K562 (cell line): ENCODE results near the gene DMAC2L. TPM values are rescaled to one million over a fixed set of nuclear protein-coding genes. Genes with fewer than 3 reads are reported as not detected.

Experiments
- BDP1 ChIP-seq: IDR thresholded peaks from 3 replicates; pipeline ENCODE4 v1.6.1; 2011; ENCODE audit not compliant: insufficient read length, insufficient read depth
- CCAR2 ChIP-seq: fragments of 200-400 bp; formaldehyde crosslinking; IDR thresholded peaks from 2 replicates; pipeline ENCODE4 v1.6.1; 2017; ENCODE audit warnings: mild to moderate bottlenecking, low read depth, low read length
- FOXM1 ChIP-seq, 2 experiments: fragments of 450-650 bp in 1 of 2; sonication (generic) in 1 of 2; formaldehyde crosslinking in 1 of 2; IDR thresholded peaks; 2 replicates each; pipeline versions ENCODE4 v1.6.1 to v1.9.0; 2017 to 2022; ENCODE audit warnings: low read depth in 2 of 2, mild to moderate bottlenecking in 2 of 2, missing genetic modification reagents in 1 of 2, moderate library complexity in 1 of 2
- IFI16 ChIP-seq: fragments of 250-450 bp; sonication (Bioruptor Pico); IDR thresholded peaks from 2 replicates; pipeline ENCODE4 v2.1.2; 2022; ENCODE audit warnings: mild to moderate bottlenecking, inconsistent platforms
- L3MBTL2 ChIP-seq: fragments of 450-650 bp; IDR thresholded peaks from 2 replicates; pipeline ENCODE4 v1.6.1; 2016; ENCODE audit warnings: mild to moderate bottlenecking, moderate library complexity
- LEF1 ChIP-seq: fragments of 450-650 bp; IDR thresholded peaks from 2 replicates; pipeline ENCODE4 v1.6.1; 2016; ENCODE audit warnings: mild to moderate bottlenecking
- MCM5 ChIP-seq: fragments of 450-650 bp; IDR thresholded peaks from 2 replicates; pipeline ENCODE4 v1.6.1; 2016; ENCODE audit warnings: low read depth
- MED1 ChIP-seq: sonication (generic); formaldehyde crosslinking; IDR thresholded peaks from 2 replicates; pipeline ENCODE4 v1.8.1; 2023; ENCODE audit warnings: missing genetic modification reagents, borderline replicate concordance
- MTA2 ChIP-seq: fragments of 450-650 bp; IDR thresholded peaks from 2 replicates; pipeline ENCODE4 v1.6.1; 2016; ENCODE audit warnings: low read depth
- POLR2H ChIP-seq: IDR thresholded peaks from 2 replicates; pipeline ENCODE4 v1.6.1; 2016; ENCODE audit warnings: missing genetic modification characterization, low read depth, mild to moderate bottlenecking, control low read depth, missing compliant biosample characterization, moderate library complexity
- PRMT5 ChIP-seq: sonication (generic); formaldehyde crosslinking; IDR thresholded peaks from 2 replicates; pipeline ENCODE4 v1.5.0; 2020; ENCODE audit warnings: missing genetic modification reagents
- SIN3B ChIP-seq: fragments of 450-650 bp; IDR thresholded peaks from 2 replicates; pipeline ENCODE4 v1.6.1; 2017; ENCODE audit warnings: low read depth, mild to moderate bottlenecking, moderate library complexity
- ZC3H4 ChIP-seq: sonication (generic); formaldehyde crosslinking; IDR thresholded peaks from 2 replicates; pipeline ENCODE4 v1.9.0; 2021; ENCODE audit warnings: missing genetic modification reagents, borderline replicate concordance
- ZNF551 ChIP-seq: fragments of 250-450 bp; sonication (Bioruptor Pico); IDR thresholded peaks from 2 replicates; pipeline ENCODE4 v1.5.0; 2021; ENCODE audit warnings: mild to moderate bottlenecking, moderate library complexity
- polyA plus RNA-seq, 8 experiments: library from polyadenylated mRNA; depleted of rRNA in 4 of 8; stranded (reverse) in 5 of 8; unstranded in 3 of 8; fragments of >200 nt; fragmentation: Nextera tagmentation in 2 of 8; fragmentation: Illumina TruSeq in 1 of 8; extraction: Ambion mirVana in 2 of 8; extraction: Trizol in 1 of 8; gene quantifications; 2 replicates each; pipeline versions ENCODE4 v1.2.1 to v1.2.3, GENCODE V29; 2011 to 2014; ENCODE audit warnings: inconsistent platforms in 1 of 8, missing spikeins in 1 of 8
- total RNA-seq, 7 experiments: library from RNA; depleted of rRNA in 6 of 7; stranded (reverse); fragments of >200 nt in 6 of 7; fragmentation: Illumina TruSeq in 2 of 7; extraction: Trizol in 2 of 7; gene quantifications; 2 replicates each; pipeline versions ENCODE4 v1.2.1 to v1.2.3, GENCODE V29; 2011 to 2021; ENCODE audit warnings: low replicate concordance in 1 of 7
- TF ChIP-seq, protein P1 (sequence below): sonication (generic); formaldehyde crosslinking; IDR thresholded peaks from 2 replicates; pipeline ENCODE4 v1.8.0; 2023; ENCODE audit warnings: mild to moderate bottlenecking, missing genetic modification reagents
- TF ChIP-seq, protein P2 (sequence below): fragments of 150-350 bp; IDR thresholded peaks from 2 replicates; pipeline ENCODE4 v1.6.1; 2014; ENCODE audit warnings: low read depth, mild to moderate bottlenecking, low read length, borderline replicate concordance
- TF ChIP-seq, protein P3 (sequence below), 2 experiments: IDR thresholded peaks in 1 of 2; conservative IDR thresholded peaks in 1 of 2; 2 replicates each; pipeline ENCODE4 v1.6.1; 2016; ENCODE audit warnings: low read depth in 2 of 2, mild to moderate bottlenecking in 1 of 2, missing compliant biosample characterization in 1 of 2, missing genetic modification characterization in 1 of 2, moderate library complexity in 1 of 2

DMAC2L gene
- total and polyA plus RNA-seq, 9 of the 15 experiments (the other 6 are each of a cell fraction or from before 2014, with no cell fraction given): 4.0 to 37.2 (median 9.3) TPM

DNA sequence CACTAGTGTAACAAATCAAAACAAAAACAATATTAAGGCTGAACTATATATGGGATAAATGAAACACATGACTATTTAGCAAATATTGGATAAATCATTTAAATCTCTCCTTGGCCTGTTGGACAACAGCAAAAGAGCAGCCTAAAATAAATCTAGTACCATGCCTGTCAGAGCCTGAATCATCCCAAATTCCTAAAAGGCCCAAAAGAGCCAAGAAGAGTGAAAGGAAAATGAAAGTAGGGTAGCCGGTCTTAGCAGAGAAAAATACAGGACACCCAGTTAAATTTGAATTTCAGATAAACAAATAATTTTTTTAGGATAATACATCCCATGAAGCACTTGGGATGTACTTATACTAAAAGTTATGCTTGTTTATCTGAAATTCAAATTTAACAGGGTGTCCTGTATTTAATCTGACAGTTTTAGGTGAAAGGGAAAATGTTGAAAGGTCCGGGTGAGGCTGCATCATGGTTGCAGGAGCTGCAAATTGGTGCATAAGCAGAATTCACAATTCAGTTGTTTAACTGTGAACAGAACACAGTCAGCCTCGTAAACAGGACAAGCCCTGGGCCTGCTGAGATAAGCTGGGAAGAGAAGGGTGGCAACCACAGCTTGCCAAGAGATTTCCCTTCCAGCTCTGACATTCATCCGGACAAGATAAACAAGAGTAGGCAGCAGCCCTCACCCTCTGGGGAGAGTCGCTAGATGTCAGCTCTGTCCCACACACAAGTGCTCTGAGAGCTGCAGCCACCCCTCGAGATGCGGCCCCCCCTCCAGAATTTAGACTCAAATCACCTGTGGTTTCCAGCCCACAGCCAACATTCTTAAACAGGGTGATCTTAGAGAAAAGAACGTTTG lies 30.3 kb downstream of the DMAC2L start (continued):
- TF ChIP-seq CCAR2 (no peak), MED1 (CRISPR knock-in tag) (no peak), BDP1 (no peak), PRMT5 (CRISPR knock-in tag) (no peak), LEF1 (peak; percentile 36; the same call in 1 of the 2 replicates), ZC3H4 (CRISPR knock-in tag) (no peak), SIN3B (no peak), L3MBTL2 (peak; percentile 38; the same call in 1 of the 2 replicates), POLR2H (tag) (no peak), MCM5 (no peak), FOXM1 (IDR thresholded peaks at IDR 0.05; ENCODE audit: low read depth) (no peak), FOXM1 (CRISPR knock-in tag; IDR thresholded peaks at IDR 0.05; ENCODE audit: low read depth) (no peak), ZNF551 (no peak), MTA2 (peak; percentile 40; the same call in 1 of the 2 replicates), IFI16 (no peak)
- TF ChIP-seq, protein P1, sequence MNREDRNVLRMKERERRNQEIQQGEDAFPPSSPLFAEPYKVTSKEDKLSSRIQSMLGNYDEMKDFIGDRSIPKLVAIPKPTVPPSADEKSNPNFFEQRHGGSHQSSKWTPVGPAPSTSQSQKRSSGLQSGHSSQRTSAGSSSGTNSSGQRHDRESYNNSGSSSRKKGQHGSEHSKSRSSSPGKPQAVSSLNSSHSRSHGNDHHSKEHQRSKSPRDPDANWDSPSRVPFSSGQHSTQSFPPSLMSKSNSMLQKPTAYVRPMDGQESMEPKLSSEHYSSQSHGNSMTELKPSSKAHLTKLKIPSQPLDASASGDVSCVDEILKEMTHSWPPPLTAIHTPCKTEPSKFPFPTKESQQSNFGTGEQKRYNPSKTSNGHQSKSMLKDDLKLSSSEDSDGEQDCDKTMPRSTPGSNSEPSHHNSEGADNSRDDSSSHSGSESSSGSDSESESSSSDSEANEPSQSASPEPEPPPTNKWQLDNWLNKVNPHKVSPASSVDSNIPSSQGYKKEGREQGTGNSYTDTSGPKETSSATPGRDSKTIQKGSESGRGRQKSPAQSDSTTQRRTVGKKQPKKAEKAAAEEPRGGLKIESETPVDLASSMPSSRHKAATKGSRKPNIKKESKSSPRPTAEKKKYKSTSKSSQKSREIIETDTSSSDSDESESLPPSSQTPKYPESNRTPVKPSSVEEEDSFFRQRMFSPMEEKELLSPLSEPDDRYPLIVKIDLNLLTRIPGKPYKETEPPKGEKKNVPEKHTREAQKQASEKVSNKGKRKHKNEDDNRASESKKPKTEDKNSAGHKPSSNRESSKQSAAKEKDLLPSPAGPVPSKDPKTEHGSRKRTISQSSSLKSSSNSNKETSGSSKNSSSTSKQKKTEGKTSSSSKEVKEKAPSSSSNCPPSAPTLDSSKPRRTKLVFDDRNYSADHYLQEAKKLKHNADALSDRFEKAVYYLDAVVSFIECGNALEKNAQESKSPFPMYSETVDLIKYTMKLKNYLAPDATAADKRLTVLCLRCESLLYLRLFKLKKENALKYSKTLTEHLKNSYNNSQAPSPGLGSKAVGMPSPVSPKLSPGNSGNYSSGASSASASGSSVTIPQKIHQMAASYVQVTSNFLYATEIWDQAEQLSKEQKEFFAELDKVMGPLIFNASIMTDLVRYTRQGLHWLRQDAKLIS (CRISPR knock-in tag): no peak
- TF ChIP-seq, protein P2, sequence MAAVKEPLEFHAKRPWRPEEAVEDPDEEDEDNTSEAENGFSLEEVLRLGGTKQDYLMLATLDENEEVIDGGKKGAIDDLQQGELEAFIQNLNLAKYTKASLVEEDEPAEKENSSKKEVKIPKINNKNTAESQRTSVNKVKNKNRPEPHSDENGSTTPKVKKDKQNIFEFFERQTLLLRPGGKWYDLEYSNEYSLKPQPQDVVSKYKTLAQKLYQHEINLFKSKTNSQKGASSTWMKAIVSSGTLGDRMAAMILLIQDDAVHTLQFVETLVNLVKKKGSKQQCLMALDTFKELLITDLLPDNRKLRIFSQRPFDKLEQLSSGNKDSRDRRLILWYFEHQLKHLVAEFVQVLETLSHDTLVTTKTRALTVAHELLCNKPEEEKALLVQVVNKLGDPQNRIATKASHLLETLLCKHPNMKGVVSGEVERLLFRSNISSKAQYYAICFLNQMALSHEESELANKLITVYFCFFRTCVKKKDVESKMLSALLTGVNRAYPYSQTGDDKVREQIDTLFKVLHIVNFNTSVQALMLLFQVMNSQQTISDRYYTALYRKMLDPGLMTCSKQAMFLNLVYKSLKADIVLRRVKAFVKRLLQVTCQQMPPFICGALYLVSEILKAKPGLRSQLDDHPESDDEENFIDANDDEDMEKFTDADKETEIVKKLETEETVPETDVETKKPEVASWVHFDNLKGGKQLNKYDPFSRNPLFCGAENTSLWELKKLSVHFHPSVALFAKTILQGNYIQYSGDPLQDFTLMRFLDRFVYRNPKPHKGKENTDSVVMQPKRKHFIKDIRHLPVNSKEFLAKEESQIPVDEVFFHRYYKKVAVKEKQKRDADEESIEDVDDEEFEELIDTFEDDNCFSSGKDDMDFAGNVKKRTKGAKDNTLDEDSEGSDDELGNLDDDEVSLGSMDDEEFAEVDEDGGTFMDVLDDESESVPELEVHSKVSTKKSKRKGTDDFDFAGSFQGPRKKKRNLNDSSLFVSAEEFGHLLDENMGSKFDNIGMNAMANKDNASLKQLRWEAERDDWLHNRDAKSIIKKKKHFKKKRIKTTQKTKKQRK: no peak
- TF ChIP-seq, protein P3, sequence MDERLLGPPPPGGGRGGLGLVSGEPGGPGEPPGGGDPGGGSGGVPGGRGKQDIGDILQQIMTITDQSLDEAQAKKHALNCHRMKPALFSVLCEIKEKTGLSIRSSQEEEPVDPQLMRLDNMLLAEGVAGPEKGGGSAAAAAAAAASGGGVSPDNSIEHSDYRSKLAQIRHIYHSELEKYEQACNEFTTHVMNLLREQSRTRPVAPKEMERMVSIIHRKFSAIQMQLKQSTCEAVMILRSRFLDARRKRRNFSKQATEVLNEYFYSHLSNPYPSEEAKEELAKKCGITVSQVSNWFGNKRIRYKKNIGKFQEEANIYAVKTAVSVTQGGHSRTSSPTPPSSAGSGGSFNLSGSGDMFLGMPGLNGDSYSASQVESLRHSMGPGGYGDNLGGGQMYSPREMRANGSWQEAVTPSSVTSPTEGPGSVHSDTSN (CRISPR knock-in tag; IDR thresholded peaks at IDR 0.05; ENCODE audit: low read depth): no peak
- TF ChIP-seq, protein P3 (tag; conservative IDR thresholded peaks at IDR 0.05; ENCODE audit: low read depth): no peak
